SK-N-SH (cell line): ENCODE data around the gene IPO9.

Source experiments
- CTCF ChIP-seq: fragments of 200-600 bp; sonication (generic); IDR thresholded peaks from 2 replicates; pipeline ENCODE4 v1.6.1; 2017; ENCODE audit warnings: antibody characterized with exemption, mild to moderate bottlenecking, moderate library complexity
- EZH2phosphoT487 ChIP-seq: fragments of 200-600 bp; sonication (generic); IDR thresholded peaks from 2 replicates; pipeline ENCODE4 v1.6.1; 2017; ENCODE audit warnings: low read depth, mixed run types, mild to moderate bottlenecking, antibody characterized with exemption, moderate library complexity, borderline replicate concordance
- GABPA ChIP-seq: IDR thresholded peaks from 2 replicates; pipeline ENCODE4 v1.4.0; 2012; ENCODE audit warnings: low read depth, mild to moderate bottlenecking
- MXI1 ChIP-seq: IDR thresholded peaks from 2 replicates; pipeline ENCODE4 v1.6.1; 2012; ENCODE audit warnings: mild to moderate bottlenecking, low read depth, low read length, improper control_type of control experiment
- NFIC ChIP-seq: IDR thresholded peaks from 2 replicates; pipeline ENCODE4 v1.4.0; 2012; ENCODE audit warnings: borderline replicate concordance
- PBX3 ChIP-seq: IDR thresholded peaks from 2 replicates; pipeline ENCODE4; 2012
- POLR2AphosphoS5 ChIP-seq: IDR thresholded peaks from 2 replicates; pipeline ENCODE4 v1.6.1; 2012; ENCODE audit warnings: low read depth, low read length
- RAD21 ChIP-seq: IDR thresholded peaks from 2 replicates; pipeline ENCODE4 v1.6.1; 2012; ENCODE audit warnings: mild to moderate bottlenecking, low read length
- REST ChIP-seq: IDR thresholded peaks from 2 replicates; pipeline ENCODE4 v1.6.1; 2012; ENCODE audit warnings: mild to moderate bottlenecking, low read depth, low read length, moderate library complexity
- SMC3 ChIP-seq: IDR thresholded peaks from 2 replicates; pipeline ENCODE4 v1.6.1; 2012; ENCODE audit warnings: low read depth, low read length, improper control_type of control experiment
- USF1 ChIP-seq: IDR thresholded peaks from 2 replicates; pipeline ENCODE4 v1.4.0; 2012; ENCODE audit warnings: low read depth, borderline replicate concordance
- ZBTB33 ChIP-seq: IDR thresholded peaks from 2 replicates; pipeline ENCODE4 v1.4.0; 2012; ENCODE audit warnings: low read depth, borderline replicate concordance

GRCh38 chr1:201790261-201790660, 38.7 kb upstream of the IPO9 start:
- TF ChIP-seq EZH2phosphoT487 (no peak), POLR2AphosphoS5 (no peak), CTCF (no peak), RAD21 (no peak), GABPA (no peak), MXI1 (no peak), ZBTB33 (no peak), PBX3 (no peak), SMC3 (no peak), NFIC (0 out of 2 replicates have a peak, but pooled peaks have one; percentile 6), USF1 (no peak), REST (no peak)
